Stimulated activated CD4-positive, alpha-beta T cell treated with anti-CD3 and anti-CD28 coated beads, Interleukin-1b, Interleukin-23, amount 100 ng/mL, for 48 hours (primary cell): ENCODE measurements around the gene CAPRIN1.
A peak's percentile ranks its signal among the peaks of the same experiment; 100 is the strongest.

Experiments used
- DNase-seq: peaks from one replicate; pipeline ENCODE4 v3.0.0-alpha.2; 2020

CAPRIN1 gene

DNA sequence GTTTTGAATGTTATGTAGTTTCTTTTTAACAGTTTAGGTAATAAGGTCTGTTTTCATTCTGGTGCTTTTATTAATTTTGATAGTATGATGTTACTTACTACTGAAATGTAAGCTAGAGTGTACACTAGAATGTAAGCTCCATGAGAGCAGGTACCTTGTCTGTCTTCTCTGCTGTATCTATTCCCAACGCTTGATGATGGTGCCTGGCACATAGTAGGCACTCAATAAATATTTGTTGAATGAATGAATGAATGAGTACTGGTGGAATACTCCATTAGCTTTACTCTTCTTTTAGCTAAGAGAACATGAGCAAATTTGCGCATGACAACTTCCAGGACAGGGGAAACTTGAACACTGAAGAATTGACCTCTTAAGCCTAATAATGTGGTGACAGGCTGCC, 47.3 kb downstream of the CAPRIN1 start:
- no peak for DNase-seq

DNA sequence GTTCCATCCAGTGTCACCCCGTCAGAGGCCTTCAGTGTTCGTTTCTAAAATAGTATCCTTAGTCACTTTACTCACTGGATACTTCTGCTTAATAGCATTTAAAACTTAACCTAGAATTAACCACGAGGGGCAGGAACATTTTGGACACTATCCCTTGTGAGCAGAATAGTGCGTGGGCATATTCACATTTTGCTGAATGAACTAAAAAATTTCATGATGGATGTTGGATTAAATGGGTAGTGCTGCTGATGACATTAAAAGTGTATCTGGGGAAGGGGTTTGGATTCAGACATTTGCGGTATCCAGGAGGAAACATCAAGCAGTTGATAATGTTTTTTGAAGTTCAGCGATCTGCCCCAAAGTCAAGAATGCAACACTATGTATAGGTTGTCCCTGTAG, 53.1 kb downstream of the CAPRIN1 start:
- no peak for DNase-seq

DNA sequence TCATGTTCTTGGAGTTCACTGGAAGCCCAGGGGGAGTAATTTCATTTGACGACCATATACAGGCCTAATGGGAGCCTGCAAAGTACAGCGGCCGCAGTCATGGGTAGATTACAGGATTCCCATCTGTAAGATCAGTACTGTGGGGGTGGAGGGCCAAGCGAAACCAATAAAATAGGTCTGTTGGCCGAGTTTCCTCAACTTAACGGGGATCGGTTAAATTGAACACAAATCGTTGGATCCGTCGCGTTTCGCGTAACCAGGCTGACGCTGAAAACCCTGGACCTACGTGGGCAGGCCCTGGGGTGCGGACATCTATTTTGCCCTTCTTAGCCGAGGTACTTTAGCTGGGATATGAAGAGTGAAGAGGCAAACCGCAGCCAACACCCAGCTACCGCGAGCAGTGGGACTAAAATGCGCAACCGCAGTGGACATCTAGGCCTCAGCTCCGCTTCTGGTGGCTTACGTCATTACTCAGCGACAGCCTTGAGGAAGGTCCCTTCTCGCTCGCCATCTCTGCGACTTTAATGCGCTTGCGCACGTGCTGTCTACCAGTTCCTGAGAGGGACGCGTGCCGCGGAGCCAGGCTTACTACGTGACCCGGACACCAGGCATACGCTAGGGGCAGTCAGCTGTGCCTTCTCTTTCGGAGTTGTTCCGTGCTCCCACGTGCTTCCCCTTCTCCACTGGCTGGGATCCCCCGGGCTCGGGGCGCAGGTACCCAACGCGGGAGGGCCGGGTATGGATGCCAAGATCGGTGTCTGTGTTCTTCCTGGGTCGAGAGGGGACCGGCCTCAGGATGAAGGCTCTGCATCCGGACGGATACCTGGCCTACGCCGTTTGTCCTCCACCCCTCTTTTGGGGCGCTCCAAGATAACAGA, 53.8 kb downstream of the CAPRIN1 start, which contains the start of gene NAT10:
Gene NAT10, plus strand, starts transcription at position 551 of the 878 bp plus-strand sequence. CDS start 2,597 bp downstream, outside the sequence.
- DNase-seq = peak; percentile 98

DNA sequence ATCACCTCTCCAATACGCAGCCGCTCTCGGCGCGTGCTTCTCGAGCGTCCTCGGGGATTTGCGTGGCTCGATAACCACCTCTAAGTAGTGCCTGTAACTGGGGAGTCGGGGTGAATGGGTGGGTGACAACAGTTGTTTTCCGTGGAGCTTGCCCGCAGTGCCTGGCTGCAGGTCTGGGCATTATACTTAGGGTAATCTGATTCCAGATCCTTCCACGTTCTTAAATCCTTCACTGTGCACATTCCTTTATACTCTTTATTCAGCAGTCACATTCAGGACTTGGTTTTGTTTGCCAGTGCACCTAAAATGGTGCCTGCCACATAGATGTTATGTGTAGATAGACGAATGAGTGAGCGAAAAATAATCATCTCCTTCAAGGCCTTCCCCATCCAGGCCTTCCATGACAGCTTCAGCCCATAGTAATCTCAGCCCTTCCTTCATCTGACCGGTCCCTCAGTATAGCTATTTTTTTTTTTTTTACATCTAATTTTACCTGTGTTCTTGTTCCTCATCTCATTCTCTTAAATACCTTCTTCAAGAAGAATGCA, 54.5 kb downstream of the CAPRIN1 start:
- DNase-seq = no peak

DNA sequence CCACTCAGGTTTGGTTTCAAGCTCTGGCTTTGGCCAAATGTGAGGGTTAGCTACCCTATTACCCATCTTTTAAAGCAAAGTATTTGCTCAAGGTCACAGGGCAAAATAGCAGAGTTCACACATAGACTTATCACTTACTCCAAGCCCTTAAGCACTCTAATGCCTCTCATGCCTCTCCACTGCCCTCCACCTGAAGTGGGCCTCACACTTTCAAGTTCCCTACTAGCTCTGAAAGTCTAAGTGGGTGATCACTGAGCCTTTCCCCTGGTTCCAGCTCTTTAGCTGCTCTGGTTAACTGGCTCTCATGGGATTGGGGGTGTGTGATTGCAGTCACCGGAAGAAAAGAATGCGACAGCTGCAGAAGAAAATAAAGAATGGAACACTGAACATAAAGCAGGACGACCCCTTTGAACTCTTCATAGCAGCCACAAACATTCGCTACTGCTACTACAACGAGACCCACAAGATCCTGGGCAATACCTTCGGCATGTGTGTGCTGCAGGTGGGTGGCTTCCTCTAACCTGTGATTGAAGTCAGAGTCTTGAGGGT, 60.3 kb downstream of the CAPRIN1 start:
- no peak for DNase-seq

DNA sequence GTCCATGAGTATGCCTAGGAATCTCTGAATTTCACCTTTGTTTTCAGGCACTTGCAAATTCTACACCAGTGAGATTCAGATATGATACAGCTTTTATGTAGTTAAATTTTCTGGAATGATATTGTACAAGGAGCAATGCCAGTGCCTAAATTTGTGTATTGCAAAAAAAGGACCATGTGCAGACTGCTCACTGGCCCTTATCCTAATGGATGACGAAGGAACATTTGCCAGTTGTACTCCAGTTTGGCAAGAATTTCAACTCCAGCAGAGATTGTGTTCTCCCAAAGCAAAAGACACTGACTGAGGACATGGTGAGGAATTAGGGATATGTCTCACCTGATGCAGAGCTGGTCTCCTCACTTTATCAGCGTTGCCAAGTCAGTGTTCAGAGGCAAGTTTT, 62.5 kb downstream of the CAPRIN1 start:
- DNase-seq = no peak

DNA sequence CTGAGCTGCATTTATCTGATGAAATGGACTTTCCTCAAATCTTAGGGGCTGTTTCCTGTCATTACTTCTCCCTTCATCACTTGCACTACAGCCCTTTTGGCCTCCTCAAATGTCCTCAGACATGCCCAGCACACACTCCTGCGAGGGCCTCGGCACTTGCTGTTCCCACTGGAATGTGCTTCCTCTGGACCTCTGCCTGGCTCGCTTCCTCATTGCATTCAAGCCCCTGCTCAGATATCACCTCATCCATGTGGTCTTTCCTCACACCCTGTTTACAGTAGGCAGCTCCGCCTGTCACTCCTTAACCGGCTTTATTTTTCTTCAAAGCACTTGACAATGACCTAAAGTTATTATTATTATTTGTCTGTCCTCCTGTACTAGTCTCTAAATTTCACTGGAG, 62.9 kb downstream of the CAPRIN1 start:
- no peak for DNase-seq

DNA sequence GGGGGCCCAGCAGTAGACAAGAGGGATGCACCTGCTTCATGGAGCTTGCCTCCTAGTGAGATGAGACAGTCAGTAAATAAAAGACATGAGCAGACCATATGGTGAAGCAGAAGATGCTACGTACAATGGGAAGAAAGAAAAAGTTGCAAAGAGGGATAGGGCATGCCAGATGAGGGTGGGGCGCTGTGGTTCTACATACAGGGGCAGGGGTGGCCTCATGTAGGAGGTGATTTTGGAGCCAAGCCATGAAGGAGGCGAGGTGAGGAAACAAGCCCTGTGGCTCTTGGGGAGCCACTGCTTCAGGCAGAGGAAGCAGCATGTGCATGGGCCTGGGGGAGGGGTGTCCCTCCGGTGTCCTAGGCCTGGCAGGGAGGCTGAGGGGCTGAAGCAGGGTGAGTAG, 69.1 kb downstream of the CAPRIN1 start:
- no peak for DNase-seq

DNA sequence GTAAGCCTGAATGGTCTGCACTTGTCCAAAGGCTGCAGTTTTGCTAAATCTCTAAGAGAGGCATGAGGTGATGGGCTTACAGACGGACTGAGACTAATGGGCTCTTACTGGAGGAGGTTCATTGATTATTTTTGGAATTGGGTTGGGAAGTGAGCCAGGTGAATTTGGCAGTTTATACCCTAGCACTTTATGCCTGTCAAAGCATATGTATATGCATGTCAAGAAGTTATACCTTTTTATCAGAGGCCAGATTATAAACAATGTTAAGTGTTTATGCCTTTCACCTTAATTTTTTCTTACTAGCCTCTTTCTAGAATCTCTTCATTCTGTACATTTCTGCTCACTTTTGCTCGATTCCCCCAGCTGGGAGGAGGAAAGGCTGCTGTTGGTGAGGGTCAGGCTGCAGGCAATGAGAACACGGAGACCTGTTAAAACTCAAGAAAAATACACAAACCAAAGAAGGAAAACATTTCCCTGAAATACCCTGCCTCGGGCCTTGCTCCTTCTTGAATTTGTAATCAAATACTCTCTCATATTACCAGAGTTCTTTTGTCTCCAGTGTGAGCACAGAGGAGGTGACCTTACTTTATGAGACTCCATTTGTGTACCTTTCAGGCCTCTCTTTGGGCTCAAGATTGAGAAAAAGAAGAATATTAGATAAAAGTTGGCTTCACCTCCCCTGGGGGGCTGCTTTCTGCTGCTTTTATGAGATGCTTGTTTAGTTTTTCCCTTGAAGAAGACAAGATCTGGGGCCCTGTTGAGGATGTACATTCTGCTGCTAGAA, 73.5 kb downstream of the CAPRIN1 start:
- DNase-seq = no peak

DNA sequence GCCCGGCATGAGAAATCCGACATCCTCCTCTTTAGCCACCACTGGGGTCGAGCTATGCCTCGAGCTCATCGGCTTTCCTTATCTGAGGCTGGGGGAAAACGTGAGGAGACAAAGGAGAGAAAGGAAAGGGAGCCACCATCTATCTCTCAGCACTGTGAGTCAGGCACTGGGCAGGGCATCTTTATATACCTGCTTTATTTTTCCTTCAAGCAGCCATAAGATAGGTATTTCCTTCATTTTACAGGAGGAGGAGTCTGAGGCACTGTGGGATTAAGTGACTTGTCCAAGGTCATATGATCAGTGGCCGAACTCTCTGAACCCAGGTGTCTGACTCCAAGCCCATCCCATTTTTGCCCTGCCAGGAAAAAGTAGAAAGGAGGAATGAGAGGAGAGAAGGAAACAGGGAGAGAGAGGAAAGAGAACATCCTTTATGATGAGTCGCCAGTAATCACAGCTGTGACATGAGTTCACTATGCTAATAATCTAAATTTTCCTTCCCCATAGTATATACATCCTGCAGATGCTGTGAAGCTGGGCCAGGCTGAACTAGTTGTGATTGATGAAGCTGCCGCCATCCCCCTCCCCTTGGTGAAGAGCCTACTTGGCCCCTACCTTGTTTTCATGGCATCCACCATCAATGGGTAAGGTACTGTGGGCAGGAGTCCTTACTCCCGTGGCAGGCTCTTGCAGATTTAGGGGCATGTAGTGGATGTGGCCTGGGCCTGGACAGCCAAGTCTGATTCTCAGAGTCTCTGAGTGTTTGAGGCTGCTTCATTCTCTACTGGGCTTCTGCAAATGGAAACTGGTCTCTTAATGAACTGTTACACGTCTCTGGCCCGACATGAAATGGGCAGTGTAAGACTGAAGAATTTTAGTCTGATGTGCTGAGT, 75.7 kb downstream of the CAPRIN1 start:
- no peak for DNase-seq

DNA sequence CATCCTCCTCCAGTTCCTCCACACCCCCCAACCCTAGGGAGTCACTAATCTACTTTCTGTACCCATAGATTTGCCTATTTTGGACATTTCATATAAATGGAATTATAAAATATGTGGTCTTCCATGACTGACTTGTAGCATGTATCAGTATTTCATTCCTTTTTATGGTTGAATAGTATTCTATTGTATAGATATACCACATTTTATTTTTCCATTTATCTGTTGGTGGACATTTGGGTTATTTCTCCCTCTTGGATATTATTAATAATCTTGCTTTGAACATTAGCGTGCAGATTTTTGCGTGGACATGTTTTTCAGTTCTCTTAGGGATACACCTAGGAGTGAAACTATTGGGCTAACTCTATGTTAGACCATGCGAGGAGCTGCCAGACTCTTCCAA, 77.3 kb downstream of the CAPRIN1 start:
- DNase-seq = no peak

DNA sequence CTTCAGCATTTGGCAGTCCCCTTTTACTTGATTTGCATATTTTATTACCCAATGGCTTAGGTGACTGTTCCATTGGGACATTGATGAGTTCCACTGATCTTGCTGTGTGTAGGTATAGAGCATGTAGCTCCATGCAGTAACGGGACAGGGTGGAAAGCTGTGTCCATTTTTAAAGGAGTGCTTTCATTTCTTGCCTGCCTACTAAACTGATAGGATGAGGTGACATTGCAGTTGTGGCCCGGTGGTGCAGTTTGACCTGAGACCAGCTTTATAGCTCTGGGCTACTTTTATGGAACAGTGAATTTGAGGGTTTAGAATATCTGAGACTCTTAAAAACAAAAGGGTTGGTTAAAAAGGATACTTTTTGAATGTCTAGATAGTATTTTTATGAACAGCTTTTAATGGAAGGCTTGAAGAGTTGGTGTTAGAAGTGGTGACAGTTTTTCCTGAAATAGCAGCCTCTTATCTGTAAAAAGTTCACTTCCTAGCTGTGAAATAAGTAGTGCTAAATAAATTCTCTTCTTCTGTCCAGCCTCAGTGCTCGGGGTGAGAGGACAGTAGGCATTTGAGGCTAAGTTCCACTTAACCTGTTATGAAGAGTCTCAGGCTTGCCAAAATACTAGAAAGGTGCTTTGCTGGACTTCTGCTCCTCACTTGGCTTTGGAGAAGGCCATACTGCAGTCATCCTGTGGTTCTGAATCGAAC, 80.9 kb downstream of the CAPRIN1 start:
- DNase-seq = no peak

DNA sequence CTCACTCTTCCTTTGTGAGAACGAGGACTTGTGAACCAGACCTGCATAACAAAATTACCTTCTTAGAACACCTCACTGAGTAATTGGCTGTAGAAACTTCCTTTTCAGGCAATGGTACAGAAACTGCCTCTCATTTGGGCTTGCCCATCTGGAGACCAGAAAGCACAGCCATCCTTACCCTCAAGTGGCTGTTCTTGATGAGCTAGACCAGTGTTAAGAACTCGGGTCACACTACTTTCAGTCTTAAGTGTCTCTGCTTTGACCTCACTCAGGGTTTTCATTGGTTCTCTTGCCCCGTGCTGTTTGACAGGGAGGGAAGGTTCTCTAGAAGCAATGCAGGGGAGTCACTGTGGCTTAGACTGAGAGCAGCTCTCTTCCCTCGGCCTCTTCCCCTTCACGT, 83.2 kb downstream of the CAPRIN1 start:
- DNase-seq = no peak

DNA sequence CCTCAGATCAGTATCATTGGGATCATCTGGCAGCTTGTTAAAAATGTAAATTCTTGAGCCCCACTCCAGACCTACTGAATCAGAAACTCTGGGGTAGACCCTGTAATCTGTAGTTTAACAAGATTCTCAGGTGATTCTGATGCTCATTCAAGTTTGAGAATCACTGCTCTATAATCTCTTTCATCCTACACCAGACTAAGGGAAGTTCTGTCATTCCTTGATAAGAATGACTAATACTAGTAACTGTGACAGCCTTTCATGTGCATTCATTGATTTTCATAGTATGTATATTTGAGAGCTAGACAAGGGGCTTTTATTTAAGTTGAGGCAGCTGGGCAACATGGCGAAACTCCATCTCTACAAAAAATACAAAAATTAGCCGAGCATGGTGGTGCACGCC, 83.9 kb downstream of the CAPRIN1 start:
- DNase-seq = no peak

DNA sequence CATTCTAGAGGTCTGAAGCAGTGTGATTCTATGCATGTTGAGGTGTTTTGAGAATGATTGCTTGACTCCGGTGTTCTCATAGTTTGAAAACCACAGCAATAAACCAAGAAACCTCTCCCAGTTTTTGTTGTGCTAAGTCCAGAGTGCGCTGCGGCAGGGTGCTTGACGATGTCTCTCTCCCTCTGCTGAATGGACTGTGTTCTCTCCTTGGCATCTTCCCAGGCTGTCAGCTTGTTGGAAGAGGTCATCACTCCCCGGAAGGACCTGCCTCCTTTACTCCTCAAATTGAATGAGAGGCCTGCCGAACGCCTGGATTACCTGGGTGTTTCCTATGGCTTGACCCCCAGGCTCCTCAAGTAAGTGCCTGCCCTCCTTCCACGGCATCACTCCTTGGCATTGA, 84.9 kb downstream of the CAPRIN1 start:
- no peak for DNase-seq

DNA sequence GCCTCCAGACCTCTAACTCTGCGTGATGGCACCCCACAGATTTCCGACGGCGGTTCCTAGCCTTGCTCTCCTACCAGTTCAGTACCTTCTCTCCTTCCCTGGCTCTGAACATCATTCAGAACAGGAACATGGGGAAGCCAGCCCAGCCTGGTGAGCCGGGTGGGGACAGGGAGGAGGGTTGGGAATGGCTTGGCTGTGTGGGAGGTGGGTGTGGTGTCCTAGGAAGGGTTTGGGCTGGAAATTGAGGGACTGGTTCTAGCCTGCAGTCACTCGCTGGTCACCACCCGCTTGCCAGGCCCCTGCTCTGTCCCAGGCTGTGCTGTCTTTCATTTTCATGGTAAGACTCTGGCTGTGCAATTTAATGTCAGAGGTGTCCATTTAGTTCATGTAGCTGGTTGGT, 87.8 kb downstream of the CAPRIN1 start:
- DNase-seq = no peak

DNA sequence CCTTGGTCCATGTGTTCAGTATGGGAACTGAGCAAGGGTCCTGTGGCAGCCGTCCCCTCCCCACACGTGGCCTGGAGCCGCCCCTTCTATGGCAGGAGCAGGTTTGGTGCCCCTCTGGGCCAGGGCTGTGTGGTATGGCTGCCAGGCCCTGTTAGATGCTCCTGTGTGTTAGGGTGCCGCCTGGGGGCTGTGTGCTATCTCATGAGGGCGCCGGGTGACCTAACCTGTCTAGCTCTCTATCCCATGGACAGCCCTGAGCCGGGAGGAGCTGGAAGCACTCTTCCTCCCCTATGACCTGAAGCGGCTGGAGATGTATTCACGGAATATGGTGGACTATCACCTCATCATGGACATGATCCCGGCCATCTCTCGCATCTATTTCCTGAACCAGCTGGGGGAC, 88.6 kb downstream of the CAPRIN1 start:
- DNase-seq = no peak

DNA sequence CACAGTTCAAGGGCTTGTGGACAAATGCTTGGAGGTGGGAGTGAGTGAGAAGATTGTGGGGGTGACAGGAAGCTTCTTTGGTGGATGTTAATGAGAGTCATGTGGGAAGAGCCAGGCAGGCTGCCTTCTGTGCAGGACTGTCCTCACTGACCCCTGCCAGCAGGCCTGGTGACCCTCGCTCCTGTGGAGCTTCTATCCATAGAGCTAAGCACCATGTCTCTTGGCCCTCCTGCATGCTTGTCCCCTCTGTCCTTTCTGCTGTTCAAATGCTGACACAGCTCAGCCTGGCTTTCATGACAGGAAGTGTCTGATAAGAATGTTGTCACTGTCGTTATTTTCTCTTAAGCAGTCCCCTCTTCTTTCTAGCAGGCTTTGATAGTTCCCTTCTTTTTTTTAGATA, 91.5 kb downstream of the CAPRIN1 start:
- no peak for DNase-seq

DNA sequence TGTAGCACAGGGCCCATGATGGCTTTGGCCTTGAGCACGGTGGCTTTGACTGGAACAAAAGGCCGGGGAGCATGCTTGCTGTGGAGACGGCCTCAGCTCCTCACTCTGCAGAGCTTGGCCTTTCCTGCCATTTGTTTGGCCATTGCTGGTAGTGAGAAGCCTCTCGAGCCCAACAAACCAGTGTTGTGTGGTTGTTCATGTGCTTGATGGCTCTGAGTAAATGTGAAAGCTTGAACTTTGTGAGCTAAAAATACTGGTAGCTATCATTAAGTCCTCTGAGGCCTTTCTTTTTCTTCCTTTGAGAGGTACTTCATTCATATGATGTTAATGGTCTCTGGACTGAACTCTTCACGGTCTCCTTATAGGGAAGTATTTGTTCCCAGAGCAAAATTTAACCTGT, 93.5 kb downstream of the CAPRIN1 start:
- no peak for DNase-seq

DNA sequence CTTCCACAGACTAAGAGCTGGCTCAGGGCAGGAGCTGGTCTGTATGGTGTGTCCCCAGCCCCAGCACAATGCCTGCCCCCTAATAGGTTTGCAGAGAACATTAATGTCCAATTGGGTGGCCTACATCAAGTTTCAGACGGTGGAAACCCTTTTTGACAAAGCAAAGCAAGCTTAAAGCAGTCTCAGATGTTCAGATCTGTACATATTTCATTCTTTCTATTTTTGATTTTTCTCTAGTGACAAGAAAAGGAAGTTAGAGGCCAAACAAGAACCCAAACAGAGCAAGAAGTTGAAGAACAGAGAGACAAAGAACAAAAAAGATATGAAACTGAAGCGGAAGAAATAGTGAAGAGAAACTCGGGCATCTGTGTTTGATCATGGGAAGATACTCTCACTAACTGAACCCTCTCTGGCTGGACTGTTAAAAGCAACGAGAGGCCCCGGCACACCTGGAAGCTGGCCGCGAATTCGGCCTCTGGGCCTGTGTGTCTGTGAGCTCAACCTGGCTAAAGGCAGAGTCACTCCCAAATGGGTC, 94.4 kb downstream of the CAPRIN1 start:
- DNase-seq = no peak

DNA sequence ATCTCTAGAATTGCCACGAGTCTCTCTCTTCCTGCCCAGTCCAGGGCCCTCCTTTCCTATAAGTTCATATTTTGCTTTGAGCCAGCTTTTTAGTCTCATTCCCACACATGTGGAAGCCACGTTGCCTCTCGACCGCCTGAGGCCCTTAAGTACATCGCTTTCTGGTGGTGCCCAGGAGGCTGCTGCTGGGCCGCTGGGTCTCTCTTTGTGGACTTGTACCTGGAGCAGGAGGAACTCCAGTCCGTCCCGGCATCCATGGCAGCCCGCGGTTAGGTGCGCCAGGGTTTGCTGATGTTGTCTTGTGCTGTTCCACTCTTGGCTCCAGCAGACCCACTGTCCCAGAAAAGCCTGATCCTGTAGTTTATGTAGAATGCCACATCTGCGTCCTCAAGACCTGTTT, 94.9 kb downstream of the CAPRIN1 start:
- no peak for DNase-seq

DNA sequence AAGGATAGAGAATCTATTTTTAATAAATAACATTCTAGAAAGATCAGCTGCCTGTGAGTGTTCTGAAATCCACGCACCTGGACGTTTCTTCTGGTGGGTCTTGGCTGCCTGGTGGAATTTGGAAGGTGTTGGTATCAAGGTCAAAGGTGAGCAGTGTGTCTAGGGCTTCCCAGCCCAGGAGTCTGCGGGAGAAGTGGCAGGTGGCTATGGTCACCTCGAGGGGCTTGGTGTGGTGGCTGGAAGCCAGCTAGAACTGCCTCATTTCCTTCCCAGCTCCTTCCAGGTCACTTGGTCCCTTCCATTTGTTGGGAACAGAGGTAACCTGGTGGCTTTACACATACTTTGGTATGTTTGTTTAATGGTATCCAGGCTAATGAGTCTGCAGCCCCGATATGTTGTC, 95.3 kb downstream of the CAPRIN1 start:
- no peak for DNase-seq
